A549 (cell line): ENCODE data around the gene SLC1A2. TPM values are rescaled to one million over a fixed set of nuclear protein-coding genes. Genes with fewer than 3 reads are reported as not detected.

Source experiments
- ATAC-seq, 2 experiments: fragments of 200-7000 bp in 1 of 2; fragments of >200 bp in 1 of 2; cut with Nextera tagmentation in 1 of 2; cut with Tn5 transposase in 1 of 2; 3 replicates each; pipeline versions ENCODE4 v1.8.0 to v1.9.1; 2018 to 2020; ENCODE audit warnings: mild to moderate bottlenecking in 1 of 2, moderate library complexity in 1 of 2
- CTCF ChIA-PET: fragments of 300-600 bp; sonication (Branson Sonifier 250); formaldehyde crosslinking; extraction: SDS; loops from one replicate; lab custom pipeline; 2021; ENCODE audit warnings: antibody characterized with exemption, inconsistent platforms; lab: Yijun Ruan, JAX
- POLR2A ChIA-PET: fragments of 350-600 bp; formaldehyde crosslinking; extraction: SDS; loops from one replicate; lab custom pipeline; 2021; ENCODE audit warnings: antibody characterized with exemption, inconsistent platforms; lab: Yijun Ruan, JAX
- DNase-seq, 2 experiments: peaks; one replicate each; pipeline versions ENCODE4 v3.0.0 to v3.0.0-alpha.2; 2011 to 2016; ENCODE audit warnings: low read depth in 1 of 2, low spot score in 1 of 2
- FAIRE-seq: peaks from 2 replicates; lab custom pipeline; 2011; peaks lifted over from hg19 to GRCh38; lab: Jason Lieb, UNC
- H3K27ac ChIP-seq, 2 experiments: fragments of >200 bp; sonication (Bioruptor Twin); formaldehyde crosslinking; 3 replicates each; pipeline ENCODE4 v1.5.1; 2016 to 2017
- H3K4me1 ChIP-seq: fragments of >200 bp; sonication (Bioruptor Twin); formaldehyde crosslinking; 3 replicates; pipeline ENCODE4 v1.6.1; 2016
- H3K4me2 ChIP-seq: fragments of >200 bp; sonication (Bioruptor Twin); formaldehyde crosslinking; 3 replicates; pipeline ENCODE4 v1.6.1; 2016
- H3K4me3 ChIP-seq: fragments of >200 bp; sonication (Bioruptor Twin); formaldehyde crosslinking; 3 replicates; pipeline ENCODE4 v1.5.1; 2016
- H3K9me3 ChIP-seq: fragments of >200 bp; sonication (Bioruptor Twin); formaldehyde crosslinking; 3 replicates; pipeline ENCODE4 v1.6.1; 2016
- BHLHE40 ChIP-seq: IDR thresholded peaks from 2 replicates; pipeline ENCODE4 v1.6.1; 2012; ENCODE audit warnings: low read depth, low read length, inconsistent platforms
- CHD2 ChIP-seq: fragments of 150-350 bp; IDR thresholded peaks from 2 replicates; pipeline ENCODE4 v1.6.1; 2014; ENCODE audit warnings: low read length; ENCODE audit not compliant: partially characterized antibody
- CHD4 ChIP-seq: fragments of 200-600 bp; sonication (generic); IDR thresholded peaks from 2 replicates; pipeline ENCODE4 v1.6.1; 2016; ENCODE audit warnings: antibody characterized with exemption, mild to moderate bottlenecking, borderline replicate concordance
- EHF ChIP-seq: fragments of 250-450 bp; sonication (Bioruptor Pico); IDR thresholded peaks from 2 replicates; pipeline ENCODE4 v1.5.0; 2020; ENCODE audit warnings: mild to moderate bottlenecking
- ESRRA ChIP-seq: fragments of 150-350 bp; IDR thresholded peaks from 2 replicates; pipeline ENCODE4 v1.6.1; 2014; ENCODE audit warnings: mild to moderate bottlenecking, low read length, borderline replicate concordance
- FOSB ChIP-seq: fragments of 250-450 bp; sonication (Bioruptor Pico); IDR thresholded peaks from 2 replicates; pipeline ENCODE4 v1.5.0; 2020; ENCODE audit warnings: mild to moderate bottlenecking, moderate library complexity
- HOXA7 ChIP-seq: fragments of 250-450 bp; sonication (Bioruptor Pico); IDR thresholded peaks from 2 replicates; pipeline ENCODE4 v1.5.0; 2020; ENCODE audit warnings: mild to moderate bottlenecking, moderate library complexity
- HOXB13 ChIP-seq: fragments of 250-450 bp; sonication (Bioruptor Pico); IDR thresholded peaks from 2 replicates; pipeline ENCODE4 v1.5.0; 2020; ENCODE audit warnings: low read depth, mild to moderate bottlenecking, moderate library complexity
- JUN ChIP-seq, 2 experiments: fragments of >200 bp; sonication (Bioruptor Twin); formaldehyde crosslinking; IDR thresholded peaks; 2 replicates in 1 of 2; 3 replicates in 1 of 2; pipeline ENCODE4 v1.6.1; 2016 to 2017
- KDM1A ChIP-seq: fragments of 200-600 bp; sonication (generic); IDR thresholded peaks from 2 replicates; pipeline ENCODE4 v1.6.1; 2016; ENCODE audit warnings: low read depth, mild to moderate bottlenecking
- KDM5A ChIP-seq: fragments of 200-600 bp; sonication (generic); IDR thresholded peaks from 2 replicates; pipeline ENCODE4 v1.6.1; 2016; ENCODE audit warnings: antibody characterized with exemption, mild to moderate bottlenecking
- MAFK ChIP-seq: fragments of 450-650 bp; IDR thresholded peaks from 2 replicates; pipeline ENCODE4 v1.6.1; 2014; ENCODE audit not compliant: partially characterized antibody
- MAZ ChIP-seq: fragments of 150-350 bp; IDR thresholded peaks from 2 replicates; pipeline ENCODE4 v1.6.1; 2014; ENCODE audit warnings: antibody characterized with exemption, low read depth, low read length, borderline replicate concordance
- MYC ChIP-seq: IDR thresholded peaks from 2 replicates; pipeline ENCODE4 v1.6.1; 2012; ENCODE audit warnings: mild to moderate bottlenecking, inconsistent platforms, low read length, improper control_type of control experiment, borderline replicate concordance
- NR3C1 ChIP-seq: fragments of >200 bp; sonication (Bioruptor Twin); formaldehyde crosslinking; IDR thresholded peaks from 3 replicates; pipeline ENCODE4 v1.6.1; 2017
- POLR2A ChIP-seq: IDR thresholded peaks from 2 replicates; pipeline ENCODE4 v1.6.1; 2012; ENCODE audit warnings: mild to moderate bottlenecking, low read length
- POLR2AphosphoS2 ChIP-seq: conservative IDR thresholded peaks from 2 replicates; pipeline ENCODE4 v1.6.1; 2012; ENCODE audit warnings: low read length, improper control_type of control experiment, inconsistent platforms
- RAD21 ChIP-seq, 2 experiments: fragments of >200 bp in 1 of 2; sonication (Bioruptor Twin) in 1 of 2; formaldehyde crosslinking in 1 of 2; IDR thresholded peaks in 1 of 2; conservative IDR thresholded peaks in 1 of 2; 2 replicates in 1 of 2; 3 replicates in 1 of 2; pipeline ENCODE4 v1.6.1; 2012 to 2018; ENCODE audit warnings: inconsistent platforms in 1 of 2
- RARB ChIP-seq: fragments of 250-450 bp; sonication (Bioruptor Pico); IDR thresholded peaks from 2 replicates; pipeline ENCODE4 v1.8.0; 2021; ENCODE audit warnings: mild to moderate bottlenecking, moderate library complexity
- RNF2 ChIP-seq: fragments of 200-600 bp; sonication (generic); IDR thresholded peaks from 2 replicates; pipeline ENCODE4 v1.6.1; 2016; ENCODE audit warnings: low read depth, mild to moderate bottlenecking, antibody characterized with exemption, moderate library complexity, borderline replicate concordance
- SREBF2 ChIP-seq: fragments of 450-650 bp; IDR thresholded peaks from 2 replicates; pipeline ENCODE4 v1.6.1; 2014; ENCODE audit warnings: mild to moderate bottlenecking, moderate library complexity
- TP53 ChIP-seq: fragments of 250-450 bp; sonication (Bioruptor Pico); IDR thresholded peaks from 2 replicates; pipeline ENCODE4 v1.5.0; 2021; ENCODE audit warnings: mild to moderate bottlenecking, moderate library complexity
- ZC3H11A ChIP-seq: fragments of 450-650 bp; IDR thresholded peaks from 2 replicates; pipeline ENCODE4 v1.6.1; 2014; ENCODE audit warnings: antibody characterized with exemption, mild to moderate bottlenecking
- ZNF302 ChIP-seq: fragments of 250-450 bp; sonication (Bioruptor Pico); IDR thresholded peaks from 2 replicates; pipeline ENCODE4 v1.9.0; 2021; ENCODE audit warnings: inconsistent platforms, mild to moderate bottlenecking, moderate library complexity
- WGBS: methylation state at CpG from one replicate; pipeline ENCODE4 v1.1.6; 2017; ENCODE audit errors: missing lambda C conversion rate; 5-methylcytosine and 5-hydroxymethylcytosine counted together
- polyA plus RNA-seq, 4 experiments: library from polyadenylated mRNA; depleted of rRNA in 3 of 4; stranded (reverse); fragments of >200 nt; fragmentation: RNase III in 1 of 4; extraction: RNeasy Plus Mini Kit Qiagen cat#74134 plus additional on column Dnase treatment in 1 of 4; gene quantifications; 2 replicates in 3 of 4; 3 replicates in 1 of 4; pipeline ENCODE4 v1.2.3, GENCODE V29; 2011 to 2017
- TF ChIP-seq, protein P1 (sequence below): fragments of 200-600 bp; sonication (generic); IDR thresholded peaks from 2 replicates; pipeline ENCODE4 v1.6.1; 2016; ENCODE audit warnings: antibody characterized with exemption, mild to moderate bottlenecking, moderate library complexity
- TF ChIP-seq, protein P2 (sequence below): fragments of 250-450 bp; sonication (Bioruptor Pico); IDR thresholded peaks from 2 replicates; pipeline ENCODE4 v1.5.0; 2020; ENCODE audit warnings: low read depth, mild to moderate bottlenecking, moderate library complexity
- TF ChIP-seq, protein P3 (sequence below): fragments of >200 bp; sonication (Bioruptor Twin); formaldehyde crosslinking; IDR thresholded peaks from 2 replicates; pipeline ENCODE4 v1.6.1; 2016
- TF ChIP-seq, protein P4 (sequence below): IDR thresholded peaks from 2 replicates; pipeline ENCODE4 v1.6.1; 2012; ENCODE audit warnings: low read depth, borderline replicate concordance
- TF ChIP-seq, protein P5 (sequence below): IDR thresholded peaks from 2 replicates; pipeline ENCODE4 v1.6.1; 2012

The SLC1A2 gene
- polyA plus RNA-seq, 2 of the 4 experiments (the other 2 are of a cell fraction), result 0.01 to 0.14 TPM

DNA sequence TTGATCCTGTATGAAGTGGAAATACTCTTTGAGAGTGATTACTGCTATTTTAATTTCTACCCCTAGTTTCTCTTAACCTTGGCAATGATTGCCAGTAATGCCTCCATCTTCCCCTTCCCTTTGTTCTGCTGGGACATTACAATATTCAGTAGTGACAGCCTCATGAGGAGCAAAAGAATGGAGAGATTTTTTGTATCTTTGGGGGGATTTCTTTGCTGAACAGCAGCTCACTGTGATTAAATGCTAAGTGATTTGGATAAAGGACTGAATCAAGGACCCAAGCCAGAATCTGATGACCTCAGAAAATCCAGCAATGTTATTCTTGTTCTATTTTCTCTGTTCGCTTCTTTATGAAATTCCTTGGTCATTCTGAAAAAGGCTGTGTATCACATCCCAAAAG lies 7.0 kb upstream of the SLC1A2 start:
- no peak for FAIRE-seq
- TF ChIP-seq RARB (CRISPR knock-in tag) (no peak), ZNF302 (CRISPR knock-in tag) (no peak), HOXA7 (CRISPR knock-in tag) (no peak), RNF2 (no peak), JUN (IDR thresholded peaks at IDR 0.05) (no peak), SREBF2 (no peak), MAFK (no peak), TP53 (CRISPR knock-in tag) (no peak), POLR2A (no peak), KDM1A (no peak), CHD4 (no peak), MAZ (no peak), FOSB (no peak), NR3C1 (no peak), ESRRA (no peak), EHF (CRISPR knock-in tag) (no peak), BHLHE40 (no peak)
- TF ChIP-seq, protein P1, sequence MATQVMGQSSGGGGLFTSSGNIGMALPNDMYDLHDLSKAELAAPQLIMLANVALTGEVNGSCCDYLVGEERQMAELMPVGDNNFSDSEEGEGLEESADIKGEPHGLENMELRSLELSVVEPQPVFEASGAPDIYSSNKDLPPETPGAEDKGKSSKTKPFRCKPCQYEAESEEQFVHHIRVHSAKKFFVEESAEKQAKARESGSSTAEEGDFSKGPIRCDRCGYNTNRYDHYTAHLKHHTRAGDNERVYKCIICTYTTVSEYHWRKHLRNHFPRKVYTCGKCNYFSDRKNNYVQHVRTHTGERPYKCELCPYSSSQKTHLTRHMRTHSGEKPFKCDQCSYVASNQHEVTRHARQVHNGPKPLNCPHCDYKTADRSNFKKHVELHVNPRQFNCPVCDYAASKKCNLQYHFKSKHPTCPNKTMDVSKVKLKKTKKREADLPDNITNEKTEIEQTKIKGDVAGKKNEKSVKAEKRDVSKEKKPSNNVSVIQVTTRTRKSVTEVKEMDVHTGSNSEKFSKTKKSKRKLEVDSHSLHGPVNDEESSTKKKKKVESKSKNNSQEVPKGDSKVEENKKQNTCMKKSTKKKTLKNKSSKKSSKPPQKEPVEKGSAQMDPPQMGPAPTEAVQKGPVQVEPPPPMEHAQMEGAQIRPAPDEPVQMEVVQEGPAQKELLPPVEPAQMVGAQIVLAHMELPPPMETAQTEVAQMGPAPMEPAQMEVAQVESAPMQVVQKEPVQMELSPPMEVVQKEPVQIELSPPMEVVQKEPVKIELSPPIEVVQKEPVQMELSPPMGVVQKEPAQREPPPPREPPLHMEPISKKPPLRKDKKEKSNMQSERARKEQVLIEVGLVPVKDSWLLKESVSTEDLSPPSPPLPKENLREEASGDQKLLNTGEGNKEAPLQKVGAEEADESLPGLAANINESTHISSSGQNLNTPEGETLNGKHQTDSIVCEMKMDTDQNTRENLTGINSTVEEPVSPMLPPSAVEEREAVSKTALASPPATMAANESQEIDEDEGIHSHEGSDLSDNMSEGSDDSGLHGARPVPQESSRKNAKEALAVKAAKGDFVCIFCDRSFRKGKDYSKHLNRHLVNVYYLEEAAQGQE, result no peak
- TF ChIP-seq, protein P2, sequence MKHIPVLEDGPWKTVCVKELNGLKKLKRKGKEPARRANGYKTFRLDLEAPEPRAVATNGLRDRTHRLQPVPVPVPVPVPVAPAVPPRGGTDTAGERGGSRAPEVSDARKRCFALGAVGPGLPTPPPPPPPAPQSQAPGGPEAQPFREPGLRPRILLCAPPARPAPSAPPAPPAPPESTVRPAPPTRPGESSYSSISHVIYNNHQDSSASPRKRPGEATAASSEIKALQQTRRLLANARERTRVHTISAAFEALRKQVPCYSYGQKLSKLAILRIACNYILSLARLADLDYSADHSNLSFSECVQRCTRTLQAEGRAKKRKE, result no peak
- TF ChIP-seq, protein P3, sequence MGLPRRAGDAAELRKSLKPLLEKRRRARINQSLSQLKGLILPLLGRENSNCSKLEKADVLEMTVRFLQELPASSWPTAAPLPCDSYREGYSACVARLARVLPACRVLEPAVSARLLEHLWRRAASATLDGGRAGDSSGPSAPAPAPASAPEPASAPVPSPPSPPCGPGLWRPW, result no peak
- TF ChIP-seq, all 56 proteins: peak for 0
- ChIA-PET CTCF (interaction anchor here (0.7 to 3.3 kb wide), 4 partner anchors 10 to 59 kb away, joined by 3 to 12 read pairs (median 6); no protein-coding TSS in a partner anchor), POLR2A (no interaction called here)
- no peak for ATAC-seq
- 23% methylated on average over 1 of the region's 1 CpG for WGBS
- no peak for DNase-seq
- H3K9me3 ChIP-seq, result no peaks in the 10 kb centered on the region; the same call in 2 of the 3 replicates
- no peaks in the 10 kb centered on the region for H3K4me1 ChIP-seq
- H3K4me3 ChIP-seq, result no peak overlapping the region
- no peak overlapping the region for H3K27ac ChIP-seq
- no peak overlapping the region for H3K4me2 ChIP-seq

DNA sequence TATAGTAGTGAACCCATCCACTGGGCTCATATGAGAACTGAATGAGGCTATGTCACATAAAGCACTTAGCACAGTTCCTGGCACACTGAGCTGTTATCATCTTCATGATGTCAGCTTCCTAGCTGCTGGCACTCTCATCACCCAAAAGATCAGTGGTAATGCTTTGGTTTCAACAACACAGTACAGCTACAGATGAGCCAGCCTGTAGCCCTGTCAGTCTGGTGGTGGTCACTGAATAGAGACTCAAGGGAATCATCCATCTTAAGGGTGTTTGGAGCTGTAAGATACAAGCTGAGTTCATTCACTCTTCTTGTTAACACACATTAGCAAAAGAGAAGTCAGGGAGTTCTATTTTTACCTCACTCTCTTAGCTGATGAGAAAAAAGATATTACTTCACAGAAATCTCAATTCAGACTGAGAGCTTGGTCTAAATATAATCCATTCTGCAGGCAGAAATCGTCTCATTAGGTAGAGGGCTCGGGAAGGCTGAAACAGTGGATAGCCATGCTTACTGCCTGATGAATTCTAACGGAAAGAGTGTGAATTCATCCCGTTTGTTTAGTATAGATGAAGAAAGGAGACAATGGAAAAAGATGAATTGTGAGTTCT lies 6.3 kb upstream of the SLC1A2 start:
- WGBS, result 2% methylated on average over 4 of the region's 4 CpGs
- FAIRE-seq (no peak), ATAC-seq (no peak), DNase-seq (no peak)
- Histone ChIP-seq H3K27ac (no peak overlapping the region), H3K4me1 (no peaks in the 10 kb centered on the region), H3K9me3 (no peaks in the 10 kb centered on the region; the same call in 2 of the 3 replicates), H3K4me2 (no peak overlapping the region), H3K4me3 (no peak overlapping the region)
- CTCF ChIA-PET, result interaction anchor here (1.6 to 3.3 kb wide), 3 partner anchors 9 to 60 kb away, joined by 4 to 12 read pairs (median 7); no protein-coding TSS in a partner anchor
- POLR2A ChIA-PET, result no interaction called here
- TF ChIP-seq RAD21 (conservative IDR thresholded peaks at IDR 0.05 in 1 of 2, IDR thresholded peaks at IDR 0.05 in 1 of 2), result no peak
- no peak for TF ChIP-seq ZC3H11A
- no peak for TF ChIP-seq POLR2AphosphoS2
- TF ChIP-seq, protein P1, result no peak
- TF ChIP-seq KDM5A, result no peak
- TF ChIP-seq, protein P4, sequence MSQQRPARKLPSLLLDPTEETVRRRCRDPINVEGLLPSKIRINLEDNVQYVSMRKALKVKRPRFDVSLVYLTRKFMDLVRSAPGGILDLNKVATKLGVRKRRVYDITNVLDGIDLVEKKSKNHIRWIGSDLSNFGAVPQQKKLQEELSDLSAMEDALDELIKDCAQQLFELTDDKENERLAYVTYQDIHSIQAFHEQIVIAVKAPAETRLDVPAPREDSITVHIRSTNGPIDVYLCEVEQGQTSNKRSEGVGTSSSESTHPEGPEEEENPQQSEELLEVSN, result no peak
- no peak for TF ChIP-seq HOXB13 (CRISPR knock-in tag)
- no peak for TF ChIP-seq MYC
- TF ChIP-seq, protein P5, sequence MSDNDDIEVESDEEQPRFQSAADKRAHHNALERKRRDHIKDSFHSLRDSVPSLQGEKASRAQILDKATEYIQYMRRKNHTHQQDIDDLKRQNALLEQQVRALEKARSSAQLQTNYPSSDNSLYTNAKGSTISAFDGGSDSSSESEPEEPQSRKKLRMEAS, result no peak
- TF ChIP-seq CHD2, result no peak
